GM18498 (cell line): ENCODE data around the gene DYRK1B.
"Not testable (repeated sequence)": the region's sequence is repeated elsewhere in the genome, so short reads cannot be mapped to it uniquely, and the experiment has no call there.

Source experiments
- ATAC-seq: cut with Tn5 transposase; IDR thresholded peaks from one replicate; pipeline ENCODE4 v1.9.1; 2021; ENCODE audit warnings: mild to moderate bottlenecking, moderate library complexity; ENCODE audit not compliant: unreplicated experiment

The DYRK1B gene

DNA sequence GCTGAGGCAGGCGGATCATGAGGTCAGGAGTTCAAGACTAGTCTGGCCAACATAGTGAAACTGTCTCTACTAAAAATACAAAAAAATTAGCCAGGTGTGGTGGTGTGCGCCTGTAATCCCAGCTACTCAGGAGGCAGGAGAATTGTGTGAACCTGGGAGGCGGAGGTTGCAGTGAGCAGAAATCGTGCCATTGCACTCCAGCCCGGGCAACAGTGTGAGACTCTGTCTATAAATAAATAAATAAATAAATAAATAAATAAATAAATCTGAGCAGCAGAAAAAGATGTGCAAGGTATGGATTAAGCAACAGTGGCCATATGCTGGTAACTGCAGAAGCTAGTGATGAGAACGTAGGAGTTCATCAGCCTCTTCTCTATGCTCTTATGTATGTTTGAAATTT is 19.9 kb downstream of the DYRK1B start:
- ATAC-seq: not testable (repeated sequence)

DNA sequence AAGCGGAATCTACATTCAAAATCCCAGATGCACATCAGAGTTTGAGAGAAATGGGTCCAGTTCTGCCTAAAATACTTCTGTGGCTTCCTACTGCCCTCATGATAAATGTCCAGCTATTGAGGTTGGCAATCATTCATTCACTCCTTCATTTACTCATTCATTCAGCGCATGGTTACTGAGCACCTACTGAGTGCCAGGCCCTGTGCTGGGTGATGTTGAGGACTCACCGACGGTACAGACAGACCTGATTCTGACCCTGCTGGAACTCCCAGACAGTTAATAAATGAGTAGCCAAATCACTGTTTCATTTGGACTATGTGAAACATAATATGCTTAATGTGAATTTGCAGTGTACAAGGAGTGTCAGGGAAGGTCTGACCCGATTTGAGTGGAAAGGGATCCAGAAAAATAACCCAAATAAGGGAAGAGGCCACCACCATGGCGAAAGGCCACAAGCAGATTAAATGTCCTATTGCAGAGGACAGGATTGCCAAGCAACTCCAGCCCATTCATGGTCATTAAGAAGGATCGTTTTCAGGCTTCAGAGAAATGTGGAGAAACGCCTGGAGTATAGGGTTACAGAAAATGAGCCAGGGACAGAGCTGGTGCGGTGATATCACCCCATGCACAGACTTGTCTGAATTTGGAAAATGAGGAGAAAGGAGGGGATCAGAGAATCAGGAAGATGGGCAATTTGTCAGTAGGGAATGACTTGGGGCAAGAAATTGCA is 20.5 kb downstream of the DYRK1B start:
- no peak for ATAC-seq

DNA sequence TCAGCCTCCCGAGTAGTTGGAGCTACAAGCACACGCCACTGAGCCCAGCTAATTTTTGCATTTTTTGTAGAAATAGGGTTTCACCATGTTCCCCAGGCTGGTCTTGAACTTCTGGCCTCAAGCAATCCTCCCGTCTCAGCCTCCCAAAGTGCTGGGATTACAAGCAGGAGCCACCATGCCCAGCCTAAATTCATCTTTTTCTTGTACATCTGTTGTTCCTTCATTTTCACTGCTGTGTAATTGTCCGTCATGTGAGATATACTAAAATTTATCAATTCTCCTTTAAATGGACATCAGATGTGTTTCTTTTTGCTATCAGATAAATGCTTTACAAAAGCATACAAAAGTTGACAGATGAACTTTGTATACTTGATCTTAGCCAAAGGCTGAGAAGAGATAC is 22.9 kb downstream of the DYRK1B start:
- ATAC-seq: no peak

- no peak for ATAC-seq
These were observed 23.5 kb downstream of the DYRK1B start for GRCh38 chr19:39810424-39810823.

GRCh38 chr19:39809368-39809767 is 24.6 kb downstream of the DYRK1B start:
- no peak for ATAC-seq

- not testable (repeated sequence) for ATAC-seq
These were observed 25.3 kb downstream of the DYRK1B start for GRCh38 chr19:39808688-39809087.

GRCh38 chr19:39807846-39808364 is 26.1 kb downstream of the DYRK1B start:
- ATAC-seq: no peak

GRCh38 chr19:39805104-39805503 is 28.9 kb downstream of the DYRK1B start:
- ATAC-seq: no peak

DNA sequence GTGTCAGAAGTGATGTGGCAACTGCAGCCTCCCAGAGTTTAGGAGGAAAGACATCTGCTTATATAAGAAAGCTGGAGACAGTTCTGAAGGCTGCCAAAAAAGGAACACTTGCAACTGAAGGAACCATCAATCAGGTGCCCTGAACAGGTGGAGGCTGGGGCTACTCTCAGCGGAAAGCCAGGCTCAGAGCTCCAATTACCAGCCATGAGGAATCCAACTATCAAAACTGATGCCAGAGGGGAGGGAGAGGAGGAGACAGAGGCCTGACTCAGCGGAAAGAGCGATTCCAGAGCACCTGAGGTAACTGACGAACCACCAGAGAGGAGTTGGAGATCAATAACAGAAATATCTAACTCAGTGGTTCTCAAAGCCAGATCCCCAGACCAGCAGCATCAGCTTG is 31.0 kb downstream of the DYRK1B start:
- no peak for ATAC-seq

- no peak for ATAC-seq
These were observed 36.9 kb downstream of the DYRK1B start for GRCh38 chr19:39797083-39797482.

- ATAC-seq: no peak
These were observed 37.9 kb downstream of the DYRK1B start for GRCh38 chr19:39796000-39796498.

- no peak for ATAC-seq
These were observed 39.0 kb downstream of the DYRK1B start for GRCh38 chr19:39795001-39795400.

DNA sequence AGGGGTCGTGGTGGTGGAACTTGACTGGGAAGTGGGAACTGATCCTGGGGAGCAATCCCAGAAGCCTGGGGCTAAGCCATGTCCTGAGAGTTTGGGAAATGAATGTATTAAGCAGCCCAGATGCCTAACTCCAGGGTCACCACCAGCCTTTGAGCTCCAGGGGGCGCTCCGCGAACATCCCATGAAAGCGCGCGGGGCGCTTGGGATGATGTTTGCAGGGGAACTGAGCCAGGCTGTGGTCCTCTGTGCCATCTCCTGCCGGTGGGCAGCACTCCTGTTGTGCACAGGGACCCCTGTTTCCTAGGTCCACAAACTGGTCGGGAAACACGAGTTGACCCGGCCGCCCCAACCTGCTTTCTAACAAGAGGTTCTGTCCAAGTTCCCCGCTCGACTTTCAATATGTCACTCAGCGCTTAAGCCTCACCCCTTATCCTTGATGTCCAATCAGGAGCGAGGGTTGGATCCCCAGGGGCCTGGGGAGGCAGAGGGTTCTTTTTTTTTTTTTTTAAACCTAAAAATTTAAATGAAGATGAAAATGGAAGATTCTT is 40.9 kb downstream of the DYRK1B start:
- peak; percentile 80 for ATAC-seq

- no peak for ATAC-seq
These were observed 45.7 kb downstream of the DYRK1B start for GRCh38 chr19:39788244-39788643.

DNA sequence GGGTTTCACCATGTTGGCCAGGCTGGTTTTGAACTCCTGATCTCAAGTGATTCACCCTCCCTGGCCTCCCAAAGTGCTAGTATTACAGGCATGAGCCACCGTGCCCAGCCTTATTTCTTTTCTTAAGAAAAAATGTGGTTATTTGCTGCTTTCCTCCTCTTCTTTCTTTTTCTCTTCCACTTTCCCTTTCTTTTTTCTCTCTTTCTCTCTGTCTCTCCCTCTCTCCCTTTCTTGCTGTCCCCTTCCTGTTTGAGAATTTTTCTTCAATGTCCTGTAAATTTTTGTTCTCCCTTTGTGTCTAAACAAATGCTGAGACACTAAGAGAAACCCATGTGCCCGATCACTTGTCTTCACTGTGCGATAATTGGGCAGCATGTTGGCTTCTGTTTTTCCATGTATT is 53.1 kb downstream of the DYRK1B start:
- no peak for ATAC-seq

DNA sequence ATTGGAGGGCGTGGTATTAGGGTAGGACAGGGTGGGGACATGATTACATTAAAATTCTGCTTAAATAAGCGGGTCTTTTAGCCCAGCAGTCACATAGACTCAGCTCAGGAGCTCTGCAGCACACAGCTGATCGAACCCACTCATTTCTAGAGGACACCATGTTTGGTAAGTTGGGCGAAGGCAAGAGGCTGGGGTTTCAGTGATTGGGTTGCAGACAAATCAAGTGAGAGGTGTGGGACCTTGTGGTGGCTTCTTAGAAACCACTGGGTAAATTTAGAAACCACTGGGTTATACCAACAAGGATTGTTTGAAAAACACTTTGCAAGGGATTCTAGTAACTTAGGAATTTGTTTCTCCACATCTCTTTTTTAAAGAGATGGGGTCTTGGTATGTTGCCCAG is 55.2 kb downstream of the DYRK1B start, which contains the start of gene LEUTX:
LEUTX (plus strand) TSS at position 92 of the 400 bp plus-strand sequence; CDS start at position 159, 67 bp downstream.
- no peak for ATAC-seq
